ENCODE measurements around the gene NEK9.
"Not testable (repeated sequence)": the region's sequence is repeated elsewhere in the genome, so short reads cannot be mapped to it uniquely, and the experiment has no call there.

Gene NEK9

GRCh38 chr14:75127903-75128595 lies 1.2 kb upstream of the NEK9 start:
- Histone ChIP-seq H3K9ac (ENCODE audit: low read depth, low read length) (no peak overlapping the region), H3K4me1 (ENCODE audit: control insufficient read depth, insufficient read depth, low read length) (peaks cover 3% of the 10 kb centered on the region; the same call in 1 of the 2 replicates), H3K27ac (ENCODE audit: low read depth, low read length) (no peak overlapping the region), H3K4me3 (ENCODE audit: low read depth, low read length) (peak overlapping the region; percentile 91), H3K9me3 (ENCODE audit: control insufficient read depth, insufficient read depth, low read length) (no peaks in the 10 kb centered on the region), H3K36me3 (ENCODE audit: control insufficient read depth, insufficient read depth, low read length) (peaks cover 7% of the 10 kb centered on the region), H3K27me3 (ENCODE audit: control insufficient read depth, insufficient read depth, low read length) (no peaks in the 10 kb centered on the region)

- peak overlapping the region; percentile 93 for H3K27ac ChIP-seq (ENCODE audit: low read depth, low read length)
- not testable (repeated sequence) for H3K9me3 ChIP-seq (ENCODE audit: control insufficient read depth, insufficient read depth, low read length); H3K36me3 ChIP-seq (ENCODE audit: control insufficient read depth, insufficient read depth, low read length); H3K27me3 ChIP-seq (ENCODE audit: control insufficient read depth, insufficient read depth, low read length); H3K4me1 ChIP-seq (ENCODE audit: control insufficient read depth, insufficient read depth, low read length)
- peak overlapping the region; percentile 91 for H3K4me3 ChIP-seq (ENCODE audit: low read depth, low read length)
- peak overlapping the region; percentile 95 for H3K9ac ChIP-seq (ENCODE audit: low read depth, low read length)
These were observed 599 bp upstream of the NEK9 start for GRCh38 chr14:75127474-75127820.

- peak overlapping the region; percentile 95 for H3K9ac ChIP-seq (ENCODE audit: low read depth, low read length)
These were observed 715 bp downstream of the NEK9 start for GRCh38 chr14:75126121-75126544.

GRCh38 chr14:75125617-75126016 lies 1.2 kb downstream of the NEK9 start:
- H3K9me3 ChIP-seq (ENCODE audit: control insufficient read depth, insufficient read depth, low read length) = no peaks in the 10 kb centered on the region
- peaks cover 3% of the 10 kb centered on the region; the same call in 1 of the 2 replicates for H3K4me1 ChIP-seq (ENCODE audit: control insufficient read depth, insufficient read depth, low read length)
- H3K27me3 ChIP-seq (ENCODE audit: control insufficient read depth, insufficient read depth, low read length) = no peaks in the 10 kb centered on the region
- H3K4me3 ChIP-seq (ENCODE audit: low read depth, low read length) = peak overlapping the region; percentile 91
- H3K9ac ChIP-seq (ENCODE audit: low read depth, low read length) = no peak overlapping the region
- no peak overlapping the region for H3K27ac ChIP-seq (ENCODE audit: low read depth, low read length)
- peaks cover 9% of the 10 kb centered on the region for H3K36me3 ChIP-seq (ENCODE audit: control insufficient read depth, insufficient read depth, low read length)

More at GRCh38 chr14:75126121-75126544, 715 bp downstream of the NEK9 start:
- H3K4me1 ChIP-seq (ENCODE audit: control insufficient read depth, insufficient read depth, low read length) = peaks cover 3% of the 10 kb centered on the region; the same call in 1 of the 2 replicates
- H3K9me3 ChIP-seq (ENCODE audit: control insufficient read depth, insufficient read depth, low read length) = no peaks in the 10 kb centered on the region
- H3K4me3 ChIP-seq (ENCODE audit: low read depth, low read length) = peak overlapping the region; percentile 91
- peaks cover 4% of the 10 kb centered on the region; the same call in 1 of the 2 replicates for H3K36me3 ChIP-seq (ENCODE audit: control insufficient read depth, insufficient read depth, low read length)
- H3K27ac ChIP-seq (ENCODE audit: low read depth, low read length) = peak overlapping the region; percentile 93
- H3K27me3 ChIP-seq (ENCODE audit: control insufficient read depth, insufficient read depth, low read length) = no peaks in the 10 kb centered on the region

GRCh38 chr14:75123991-75124390 lies 2.9 kb downstream of the NEK9 start:
- Histone ChIP-seq H3K9ac (ENCODE audit: low read depth, low read length) (no peak overlapping the region; the same call in 1 of the 2 replicates), H3K36me3 (ENCODE audit: control insufficient read depth, insufficient read depth, low read length) (peaks cover 24% of the 10 kb centered on the region), H3K4me1 (ENCODE audit: control insufficient read depth, insufficient read depth, low read length) (peaks cover 3% of the 10 kb centered on the region; the same call in 1 of the 2 replicates), H3K27ac (ENCODE audit: low read depth, low read length) (peak overlapping the region; percentile 9), H3K4me3 (ENCODE audit: low read depth, low read length) (no peak overlapping the region), H3K27me3 (ENCODE audit: control insufficient read depth, insufficient read depth, low read length) (no peaks in the 10 kb centered on the region), H3K9me3 (ENCODE audit: control insufficient read depth, insufficient read depth, low read length) (no peaks in the 10 kb centered on the region)

- Histone ChIP-seq H3K9ac (ENCODE audit: low read depth, low read length) (no peak overlapping the region), H3K4me3 (ENCODE audit: low read depth, low read length) (no peak overlapping the region), H3K27me3 (ENCODE audit: control insufficient read depth, insufficient read depth, low read length) (no peaks in the 10 kb centered on the region), H3K9me3 (ENCODE audit: control insufficient read depth, insufficient read depth, low read length) (no peaks in the 10 kb centered on the region), H3K36me3 (ENCODE audit: control insufficient read depth, insufficient read depth, low read length) (peaks cover 47% of the 10 kb centered on the region), H3K4me1 (ENCODE audit: control insufficient read depth, insufficient read depth, low read length) (no peaks in the 10 kb centered on the region), H3K27ac (ENCODE audit: low read depth, low read length) (no peak overlapping the region)
These were observed 5.3 kb downstream of the NEK9 start for GRCh38 chr14:75121552-75121951.

- Histone ChIP-seq H3K27ac (ENCODE audit: low read depth, low read length) (no peak overlapping the region), H3K9ac (ENCODE audit: low read depth, low read length) (no peak overlapping the region), H3K27me3 (ENCODE audit: control insufficient read depth, insufficient read depth, low read length) (no peaks in the 10 kb centered on the region), H3K9me3 (ENCODE audit: control insufficient read depth, insufficient read depth, low read length) (no peaks in the 10 kb centered on the region), H3K36me3 (ENCODE audit: control insufficient read depth, insufficient read depth, low read length) (peaks cover 56% of the 10 kb centered on the region), H3K4me3 (ENCODE audit: low read depth, low read length) (no peak overlapping the region), H3K4me1 (ENCODE audit: control insufficient read depth, insufficient read depth, low read length) (no peaks in the 10 kb centered on the region)
These were observed 6.1 kb downstream of the NEK9 start for GRCh38 chr14:75120541-75121291.

- Histone ChIP-seq H3K9ac (ENCODE audit: low read depth, low read length) (no peak overlapping the region), H3K36me3 (ENCODE audit: control insufficient read depth, insufficient read depth, low read length) (peaks cover 70% of the 10 kb centered on the region), H3K4me3 (ENCODE audit: low read depth, low read length) (no peak overlapping the region)
These were observed 7.8 kb downstream of the NEK9 start for GRCh38 chr14:75119056-75119455.

GRCh38 chr14:75113932-75114539 lies 12.8 kb downstream of the NEK9 start:
- Histone ChIP-seq H3K9me3 (ENCODE audit: control insufficient read depth, insufficient read depth, low read length) (no peaks in the 10 kb centered on the region), H3K36me3 (ENCODE audit: control insufficient read depth, insufficient read depth, low read length) (peaks cover 97% of the 10 kb centered on the region), H3K4me1 (ENCODE audit: control insufficient read depth, insufficient read depth, low read length) (no peaks in the 10 kb centered on the region), H3K27ac (ENCODE audit: low read depth, low read length) (no peak overlapping the region), H3K9ac (ENCODE audit: low read depth, low read length) (no peak overlapping the region), H3K27me3 (ENCODE audit: control insufficient read depth, insufficient read depth, low read length) (no peaks in the 10 kb centered on the region), H3K4me3 (ENCODE audit: low read depth, low read length) (no peak overlapping the region)

More at GRCh38 chr14:75119056-75119455, 7.8 kb downstream of the NEK9 start:
- Histone ChIP-seq H3K9me3 (ENCODE audit: control insufficient read depth, insufficient read depth, low read length) (no peaks in the 10 kb centered on the region), H3K4me1 (ENCODE audit: control insufficient read depth, insufficient read depth, low read length) (no peaks in the 10 kb centered on the region), H3K27ac (ENCODE audit: low read depth, low read length) (no peak overlapping the region), H3K27me3 (ENCODE audit: control insufficient read depth, insufficient read depth, low read length) (no peaks in the 10 kb centered on the region)

- no peak overlapping the region for H3K9ac ChIP-seq (ENCODE audit: low read depth, low read length)
- H3K27me3 ChIP-seq (ENCODE audit: control insufficient read depth, insufficient read depth, low read length) = no peaks in the 10 kb centered on the region
- H3K36me3 ChIP-seq (ENCODE audit: control insufficient read depth, insufficient read depth, low read length) = peaks cover 92% of the 10 kb centered on the region
- H3K4me1 ChIP-seq (ENCODE audit: control insufficient read depth, insufficient read depth, low read length) = no peaks in the 10 kb centered on the region
- H3K9me3 ChIP-seq (ENCODE audit: control insufficient read depth, insufficient read depth, low read length) = no peaks in the 10 kb centered on the region
- no peak overlapping the region for H3K4me3 ChIP-seq (ENCODE audit: low read depth, low read length)
- H3K27ac ChIP-seq (ENCODE audit: low read depth, low read length) = no peak overlapping the region
These were observed 17.0 kb downstream of the NEK9 start for GRCh38 chr14:75109877-75110276.

- Histone ChIP-seq H3K4me1 (ENCODE audit: control insufficient read depth, insufficient read depth, low read length) (no peaks in the 10 kb centered on the region), H3K9me3 (ENCODE audit: control insufficient read depth, insufficient read depth, low read length) (no peaks in the 10 kb centered on the region), H3K27ac (ENCODE audit: low read depth, low read length) (no peak overlapping the region), H3K9ac (ENCODE audit: low read depth, low read length) (no peak overlapping the region), H3K36me3 (ENCODE audit: control insufficient read depth, insufficient read depth, low read length) (peaks cover 79% of the 10 kb centered on the region), H3K27me3 (ENCODE audit: control insufficient read depth, insufficient read depth, low read length) (no peaks in the 10 kb centered on the region), H3K4me3 (ENCODE audit: low read depth, low read length) (no peak overlapping the region)
These were observed 19.7 kb downstream of the NEK9 start for GRCh38 chr14:75107186-75107585.
